Fibroblast of gingiva (primary cell): Measurements from ENCODE around the gene CDC37L1.

Experiments used
- DNase-seq: peaks from one replicate; pipeline ENCODE4 v3.0.0-alpha.2; 2011; ENCODE audit warnings: low read depth

The CDC37L1 gene

DNA sequence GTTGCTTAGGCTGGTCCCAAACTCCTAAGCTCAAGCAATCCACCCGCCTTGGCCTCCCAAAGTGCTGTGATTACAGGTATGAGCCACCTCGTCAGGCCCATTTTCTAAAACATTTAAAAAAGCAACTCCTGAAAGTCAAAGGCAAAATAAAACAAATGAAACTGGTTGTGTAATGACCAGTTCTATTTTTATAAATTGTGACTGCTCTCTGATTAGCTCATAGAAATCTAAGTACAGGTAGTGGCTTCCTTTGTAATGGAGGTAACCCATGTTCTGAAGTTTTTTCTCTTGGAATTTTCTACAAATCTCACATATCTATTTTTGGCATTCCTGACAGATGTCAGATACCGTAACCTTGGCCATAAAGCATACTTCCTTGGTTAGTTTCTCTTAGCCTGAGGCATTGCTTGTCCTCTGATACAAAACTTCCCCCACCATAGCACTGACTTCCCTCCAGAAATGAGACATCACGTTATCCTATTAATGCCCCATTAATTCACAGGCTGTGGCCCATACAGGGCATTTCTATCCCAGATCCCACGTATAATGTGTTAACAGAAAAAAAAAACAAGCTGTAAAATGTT is 75.7 kb downstream of the CDC37L1 start:
- no peak for DNase-seq

DNA sequence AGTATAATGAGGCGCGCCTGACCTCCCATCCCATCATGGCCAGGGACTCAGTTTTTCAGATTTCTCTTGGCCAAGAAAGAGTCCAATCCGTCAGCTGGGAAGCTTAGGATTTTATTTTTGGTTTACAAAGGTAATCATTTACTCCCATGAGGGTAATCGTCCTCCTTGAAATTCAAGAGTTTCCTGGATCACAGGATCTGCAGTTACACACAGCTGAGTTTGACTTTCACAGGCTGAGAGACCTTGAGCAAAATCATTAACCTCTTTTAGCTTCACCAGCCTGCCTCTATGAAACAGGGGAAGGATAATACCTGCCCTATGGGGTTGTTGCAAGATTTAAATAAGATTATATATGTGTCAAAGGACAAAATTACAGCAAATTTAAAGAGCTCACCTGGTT is 77.1 kb downstream of the CDC37L1 start:
- DNase-seq, result no peak
